ENCODE data around the gene RNF32.
"Not testable (repeated sequence)": the region's sequence is repeated elsewhere in the genome, so short reads cannot be mapped to it uniquely, and the experiment has no call there.

The RNF32 gene

GRCh38 chr7:156628562-156628961, 12.0 kb upstream of the RNF32 start:
- Histone ChIP-seq H3K4me3 (IDR thresholded peaks at IDR 0.05; ENCODE audit: insufficient read depth, low read depth, low read length) (no peak overlapping the region), H2AFZ (ENCODE audit: low read depth) (no peak overlapping the region), H3K4me1 (ENCODE audit: low read depth, poor library complexity, severe bottlenecking) (no peaks in the 10 kb centered on the region), H3K27me3 (ENCODE audit: insufficient read depth, low read depth) (no peaks in the 10 kb centered on the region), H4K20me1 (ENCODE audit: insufficient read depth) (no peaks in the 10 kb centered on the region), H3K9ac (no peak overlapping the region), H3K27ac (no peak overlapping the region), H3K4me2 (no peak overlapping the region), H3K36me3 (ENCODE audit: insufficient read depth) (no peaks in the 10 kb centered on the region), H3K79me2 (ENCODE audit: insufficient read depth, low read depth) (no peaks in the 10 kb centered on the region)
- TF ChIP-seq, protein P1, sequence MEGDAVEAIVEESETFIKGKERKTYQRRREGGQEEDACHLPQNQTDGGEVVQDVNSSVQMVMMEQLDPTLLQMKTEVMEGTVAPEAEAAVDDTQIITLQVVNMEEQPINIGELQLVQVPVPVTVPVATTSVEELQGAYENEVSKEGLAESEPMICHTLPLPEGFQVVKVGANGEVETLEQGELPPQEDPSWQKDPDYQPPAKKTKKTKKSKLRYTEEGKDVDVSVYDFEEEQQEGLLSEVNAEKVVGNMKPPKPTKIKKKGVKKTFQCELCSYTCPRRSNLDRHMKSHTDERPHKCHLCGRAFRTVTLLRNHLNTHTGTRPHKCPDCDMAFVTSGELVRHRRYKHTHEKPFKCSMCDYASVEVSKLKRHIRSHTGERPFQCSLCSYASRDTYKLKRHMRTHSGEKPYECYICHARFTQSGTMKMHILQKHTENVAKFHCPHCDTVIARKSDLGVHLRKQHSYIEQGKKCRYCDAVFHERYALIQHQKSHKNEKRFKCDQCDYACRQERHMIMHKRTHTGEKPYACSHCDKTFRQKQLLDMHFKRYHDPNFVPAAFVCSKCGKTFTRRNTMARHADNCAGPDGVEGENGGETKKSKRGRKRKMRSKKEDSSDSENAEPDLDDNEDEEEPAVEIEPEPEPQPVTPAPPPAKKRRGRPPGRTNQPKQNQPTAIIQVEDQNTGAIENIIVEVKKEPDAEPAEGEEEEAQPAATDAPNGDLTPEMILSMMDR (conservative IDR thresholded peaks at IDR 0.05; ENCODE audit: low read depth, low read length) = no peak

DNA sequence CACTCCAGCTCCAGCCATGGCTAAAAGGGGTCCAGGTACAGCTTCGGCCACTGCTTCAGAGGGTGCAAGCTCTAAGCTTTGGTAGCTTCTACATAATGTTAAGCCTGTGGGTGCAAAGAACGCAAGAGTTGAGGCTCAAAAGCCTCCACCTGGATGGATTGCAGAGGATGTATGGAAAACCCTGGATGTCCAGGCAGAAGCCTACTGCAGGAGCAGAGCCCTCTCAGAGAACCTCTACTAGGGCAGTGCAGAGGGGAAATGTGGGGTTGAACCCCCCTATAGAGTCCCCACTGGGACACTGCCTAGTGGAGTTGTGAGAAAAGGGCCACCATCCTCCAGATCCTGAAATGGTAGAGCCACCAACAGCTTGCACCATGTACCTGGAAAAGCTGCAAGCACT, 10.7 kb upstream of the RNF32 start:
- TF ChIP-seq, protein P1 (conservative IDR thresholded peaks at IDR 0.05; ENCODE audit: low read depth, low read length) = no peak
- Histone ChIP-seq H3K4me2 (no peak overlapping the region), H2AFZ (ENCODE audit: low read depth) (no peak overlapping the region), H3K36me3 (ENCODE audit: insufficient read depth) (no peaks in the 10 kb centered on the region), H3K4me3 (IDR thresholded peaks at IDR 0.05; ENCODE audit: insufficient read depth, low read depth, low read length) (no peak overlapping the region), H3K9ac (no peak overlapping the region), H3K27ac (no peak overlapping the region), H3K4me1 (ENCODE audit: low read depth, poor library complexity, severe bottlenecking) (no peaks in the 10 kb centered on the region), H4K20me1 (ENCODE audit: insufficient read depth) (no peaks in the 10 kb centered on the region), H3K79me2 (ENCODE audit: insufficient read depth, low read depth) (no peaks in the 10 kb centered on the region), H3K27me3 (ENCODE audit: insufficient read depth, low read depth) (no peaks in the 10 kb centered on the region)

DNA sequence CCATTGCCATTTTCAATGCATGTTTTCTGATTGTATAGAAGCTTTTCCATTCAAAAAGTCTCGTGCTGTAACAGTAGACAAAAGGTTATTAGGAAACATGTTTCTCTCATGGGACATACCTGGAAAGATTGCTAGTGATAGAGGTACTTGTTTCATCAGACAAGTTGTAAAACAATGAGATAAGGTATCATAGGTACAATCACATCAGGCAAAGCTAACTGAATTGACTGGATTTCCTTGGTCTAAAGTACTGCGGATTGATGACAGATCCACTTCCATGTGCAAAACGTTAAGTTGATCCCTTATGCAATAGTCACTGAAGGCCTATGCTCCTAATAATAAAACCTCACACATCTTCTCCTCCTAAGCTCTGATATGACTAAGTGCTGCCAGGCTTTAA, 6.5 kb upstream of the RNF32 start:
- Histone ChIP-seq H3K27me3 (ENCODE audit: insufficient read depth, low read depth) (no peaks in the 10 kb centered on the region), H3K9ac (no peak overlapping the region), H3K36me3 (ENCODE audit: insufficient read depth) (no peaks in the 10 kb centered on the region), H3K4me1 (ENCODE audit: low read depth, poor library complexity, severe bottlenecking) (no peaks in the 10 kb centered on the region), H3K4me3 (IDR thresholded peaks at IDR 0.05; ENCODE audit: insufficient read depth, low read depth, low read length) (no peak overlapping the region), H3K79me2 (ENCODE audit: insufficient read depth, low read depth) (no peaks in the 10 kb centered on the region), H4K20me1 (ENCODE audit: insufficient read depth) (no peaks in the 10 kb centered on the region), H2AFZ (ENCODE audit: low read depth) (no peak overlapping the region), H3K4me2 (no peak overlapping the region), H3K27ac (no peak overlapping the region)
- TF ChIP-seq, protein P1 (conservative IDR thresholded peaks at IDR 0.05; ENCODE audit: low read depth, low read length) = no peak

GRCh38 chr7:156635529-156636385, 4.8 kb upstream of the RNF32 start:
- H4K20me1 ChIP-seq (ENCODE audit: insufficient read depth) = no peaks in the 10 kb centered on the region
- no peaks in the 10 kb centered on the region for H3K27me3 ChIP-seq (ENCODE audit: insufficient read depth, low read depth)
- no peak overlapping the region for H3K9ac ChIP-seq
- TF ChIP-seq, protein P1 (conservative IDR thresholded peaks at IDR 0.05; ENCODE audit: low read depth, low read length) = no peak
- no peak overlapping the region for H2AFZ ChIP-seq (ENCODE audit: low read depth)
- H3K4me1 ChIP-seq (ENCODE audit: low read depth, poor library complexity, severe bottlenecking) = peaks cover 5% of the 10 kb centered on the region
- H3K79me2 ChIP-seq (ENCODE audit: insufficient read depth, low read depth) = no peaks in the 10 kb centered on the region
- no peak overlapping the region for H3K4me3 ChIP-seq (IDR thresholded peaks at IDR 0.05; ENCODE audit: insufficient read depth, low read depth, low read length)
- H3K36me3 ChIP-seq (ENCODE audit: insufficient read depth) = no peaks in the 10 kb centered on the region
- H3K27ac ChIP-seq = no peak overlapping the region
- no peak overlapping the region for H3K4me2 ChIP-seq

- not testable (repeated sequence) for H3K27ac ChIP-seq; H3K4me2 ChIP-seq; H3K27me3 ChIP-seq (ENCODE audit: insufficient read depth, low read depth); H4K20me1 ChIP-seq (ENCODE audit: insufficient read depth); H3K9ac ChIP-seq; H2AFZ ChIP-seq (ENCODE audit: low read depth); H3K79me2 ChIP-seq (ENCODE audit: insufficient read depth, low read depth); H3K36me3 ChIP-seq (ENCODE audit: insufficient read depth); H3K4me3 ChIP-seq (IDR thresholded peaks at IDR 0.05; ENCODE audit: insufficient read depth, low read depth, low read length)
- H3K4me1 ChIP-seq (ENCODE audit: low read depth, poor library complexity, severe bottlenecking) = peaks cover 14% of the 10 kb centered on the region
Observed at GRCh38 chr7:156637093-156637492, 3.5 kb upstream of the RNF32 start.

Data from KMS-11 (cell line).